Transverse colon (tissue), 4 donors: ENCODE data around the gene CREB5.

Experiments used
- EP300 ChIP-seq: sonication (generic); formaldehyde crosslinking; IDR thresholded peaks from one replicate; pipeline ENCODE4 v1.6.1; 2017; ENCODE audit warnings: antibody characterized with exemption, low read depth
- POLR2A ChIP-seq: fragments of 450-650 bp; IDR thresholded peaks from one replicate; pipeline ENCODE4 v1.6.1; 2016; ENCODE audit warnings: antibody characterized with exemption, mild to moderate bottlenecking, moderate library complexity
- POLR2AphosphoS5 ChIP-seq, 3 donors: sonication (generic); formaldehyde crosslinking; IDR thresholded peaks; one replicate each; pipeline ENCODE4 v1.6.1; 2016; ENCODE audit warnings: antibody characterized with exemption in 3 of 3
- TF ChIP-seq, protein P1 (sequence below), 5 experiments: fragments of 200-600 bp in 3 of 5; fragments of 450-650 bp in 2 of 5; sonication (generic) in 3 of 5; IDR thresholded peaks; 1 replicate in 2 of 5; 2 replicates in 3 of 5; pipeline ENCODE4 v1.5.1; 2016 to 2017; ENCODE audit warnings: antibody characterized with exemption in 5 of 5, inconsistent platforms in 3 of 5, mild to moderate bottlenecking in 2 of 5, moderate library complexity in 1 of 5

DNA sequence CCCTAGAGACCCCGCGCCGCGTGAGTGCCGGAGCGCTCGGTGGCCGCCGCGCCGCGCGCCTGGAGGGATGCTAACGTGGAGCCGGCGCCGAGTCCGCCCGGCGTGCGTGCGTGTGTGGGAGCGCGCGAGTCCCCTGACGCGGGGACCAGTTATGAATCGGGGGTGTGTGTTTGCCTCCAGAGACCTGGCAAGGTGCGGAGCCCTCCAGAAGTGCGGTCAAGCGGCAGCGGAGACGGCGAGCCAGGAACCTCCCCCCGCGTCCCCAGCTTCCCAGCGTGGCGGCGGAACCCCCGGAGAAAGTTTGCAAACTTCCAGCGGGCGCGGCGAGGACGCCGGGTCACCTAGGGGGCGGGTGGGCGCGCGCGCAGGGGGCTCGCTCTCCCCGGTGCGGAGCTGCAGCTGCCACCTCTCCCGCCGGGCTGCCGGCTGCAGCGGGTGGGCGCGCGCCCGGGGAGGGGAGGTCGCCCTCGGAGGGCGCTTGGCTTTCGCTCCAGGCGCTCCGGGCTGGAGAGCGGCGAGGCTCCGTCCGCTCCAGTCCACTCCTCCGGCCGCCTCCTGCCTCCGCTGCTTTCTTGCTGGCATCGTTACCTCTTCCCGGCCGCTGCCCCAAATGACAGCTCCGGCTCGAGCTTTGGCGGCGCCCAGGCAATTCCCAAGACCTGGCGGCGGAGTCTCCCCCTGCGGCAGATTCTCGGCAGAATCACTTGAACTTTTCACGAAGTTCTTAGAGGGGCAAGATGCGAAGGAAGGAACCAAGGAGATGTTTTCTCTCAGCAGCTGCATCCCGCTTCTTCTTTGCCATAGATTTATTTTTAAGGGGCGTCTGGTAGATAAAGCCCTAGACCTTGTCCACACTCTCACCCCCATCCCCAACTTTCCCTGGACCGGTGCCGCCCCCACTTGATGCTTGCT lies 2.3 kb upstream of the CREB5 start:
- TF ChIP-seq, protein P1, sequence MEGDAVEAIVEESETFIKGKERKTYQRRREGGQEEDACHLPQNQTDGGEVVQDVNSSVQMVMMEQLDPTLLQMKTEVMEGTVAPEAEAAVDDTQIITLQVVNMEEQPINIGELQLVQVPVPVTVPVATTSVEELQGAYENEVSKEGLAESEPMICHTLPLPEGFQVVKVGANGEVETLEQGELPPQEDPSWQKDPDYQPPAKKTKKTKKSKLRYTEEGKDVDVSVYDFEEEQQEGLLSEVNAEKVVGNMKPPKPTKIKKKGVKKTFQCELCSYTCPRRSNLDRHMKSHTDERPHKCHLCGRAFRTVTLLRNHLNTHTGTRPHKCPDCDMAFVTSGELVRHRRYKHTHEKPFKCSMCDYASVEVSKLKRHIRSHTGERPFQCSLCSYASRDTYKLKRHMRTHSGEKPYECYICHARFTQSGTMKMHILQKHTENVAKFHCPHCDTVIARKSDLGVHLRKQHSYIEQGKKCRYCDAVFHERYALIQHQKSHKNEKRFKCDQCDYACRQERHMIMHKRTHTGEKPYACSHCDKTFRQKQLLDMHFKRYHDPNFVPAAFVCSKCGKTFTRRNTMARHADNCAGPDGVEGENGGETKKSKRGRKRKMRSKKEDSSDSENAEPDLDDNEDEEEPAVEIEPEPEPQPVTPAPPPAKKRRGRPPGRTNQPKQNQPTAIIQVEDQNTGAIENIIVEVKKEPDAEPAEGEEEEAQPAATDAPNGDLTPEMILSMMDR (IDR thresholded peaks at IDR 0.05), result no peak
- peak in 1 of 3 donors; percentile 6 for TF ChIP-seq POLR2AphosphoS5 (IDR thresholded peaks at IDR 0.05)
- TF ChIP-seq POLR2A, result no peak
- TF ChIP-seq EP300, result no peak
